ENCODE measurements around the gene ABCA9.

ABCA9 gene

GRCh38 chr17:69056179-69056823 is 4.4 kb downstream of the ABCA9 start:
- no peak overlapping the region for H3K27ac Mint-ChIP-seq
- H3K36me3 Mint-ChIP-seq = peaks cover 8% of the 10 kb centered on the region
- H3K9me3 Mint-ChIP-seq (ENCODE audit: low read depth) = peaks cover 20% of the 10 kb centered on the region
- H3K27me3 Mint-ChIP-seq = no peaks in the 10 kb centered on the region
- no peaks in the 10 kb centered on the region for H3K4me1 Mint-ChIP-seq (ENCODE audit: low read depth)
- H3K4me3 Mint-ChIP-seq = no peak overlapping the region

- no peaks in the 10 kb centered on the region for H3K4me1 Mint-ChIP-seq (ENCODE audit: low read depth)
- no peak overlapping the region for H3K27ac Mint-ChIP-seq
- peaks cover 8% of the 10 kb centered on the region for H3K36me3 Mint-ChIP-seq
- no peaks in the 10 kb centered on the region for H3K27me3 Mint-ChIP-seq
- peaks cover 20% of the 10 kb centered on the region for H3K9me3 Mint-ChIP-seq (ENCODE audit: low read depth)
- no peak overlapping the region for H3K4me3 Mint-ChIP-seq
Measured at GRCh38 chr17:69055334-69055733, 5.4 kb downstream of the ABCA9 start.

- Mint-ChIP-seq H3K27ac (no peak overlapping the region), H3K9me3 (ENCODE audit: low read depth) (peaks cover 12% of the 10 kb centered on the region), H3K27me3 (no peaks in the 10 kb centered on the region), H3K36me3 (peaks cover 3% of the 10 kb centered on the region), H3K4me1 (ENCODE audit: low read depth) (peaks cover 15% of the 10 kb centered on the region), H3K4me3 (no peak overlapping the region)
Measured at GRCh38 chr17:69050999-69051775, 9.5 kb downstream of the ABCA9 start.

GRCh38 chr17:69048634-69049033 is 12.1 kb downstream of the ABCA9 start:
- Mint-ChIP-seq H3K27ac (no peak overlapping the region), H3K4me1 (ENCODE audit: low read depth) (peaks cover 15% of the 10 kb centered on the region), H3K4me3 (no peak overlapping the region), H3K27me3 (no peaks in the 10 kb centered on the region), H3K36me3 (no peaks in the 10 kb centered on the region), H3K9me3 (ENCODE audit: low read depth) (no peaks in the 10 kb centered on the region)

GRCh38 chr17:69047368-69048263 is 13.1 kb downstream of the ABCA9 start:
- H3K4me1 Mint-ChIP-seq (ENCODE audit: low read depth) = peaks cover 15% of the 10 kb centered on the region
- no peaks in the 10 kb centered on the region for H3K9me3 Mint-ChIP-seq (ENCODE audit: low read depth)
- no peak overlapping the region for H3K4me3 Mint-ChIP-seq
- no peak overlapping the region for H3K27ac Mint-ChIP-seq
- no peaks in the 10 kb centered on the region for H3K27me3 Mint-ChIP-seq
- no peaks in the 10 kb centered on the region for H3K36me3 Mint-ChIP-seq

GRCh38 chr17:69046121-69046807 is 14.5 kb downstream of the ABCA9 start:
- H3K4me1 Mint-ChIP-seq (ENCODE audit: low read depth) = peaks cover 15% of the 10 kb centered on the region
- H3K9me3 Mint-ChIP-seq (ENCODE audit: low read depth) = no peaks in the 10 kb centered on the region
- no peaks in the 10 kb centered on the region for H3K27me3 Mint-ChIP-seq
- H3K36me3 Mint-ChIP-seq = no peaks in the 10 kb centered on the region
- H3K27ac Mint-ChIP-seq = no peak overlapping the region
- no peak overlapping the region for H3K4me3 Mint-ChIP-seq

GRCh38 chr17:69045646-69046045 is 15.1 kb downstream of the ABCA9 start:
- no peaks in the 10 kb centered on the region for H3K9me3 Mint-ChIP-seq (ENCODE audit: low read depth)
- H3K27me3 Mint-ChIP-seq = no peaks in the 10 kb centered on the region
- no peaks in the 10 kb centered on the region for H3K36me3 Mint-ChIP-seq
- peaks cover 15% of the 10 kb centered on the region for H3K4me1 Mint-ChIP-seq (ENCODE audit: low read depth)
- H3K27ac Mint-ChIP-seq = no peak overlapping the region
- H3K4me3 Mint-ChIP-seq = no peak overlapping the region

GRCh38 chr17:69044371-69044770 is 16.4 kb downstream of the ABCA9 start:
- Mint-ChIP-seq H3K27me3 (no peaks in the 10 kb centered on the region), H3K27ac (no peak overlapping the region), H3K9me3 (ENCODE audit: low read depth) (no peaks in the 10 kb centered on the region), H3K4me3 (no peak overlapping the region), H3K4me1 (ENCODE audit: low read depth) (peaks cover 15% of the 10 kb centered on the region), H3K36me3 (no peaks in the 10 kb centered on the region)

- Mint-ChIP-seq H3K27ac (no peak overlapping the region), H3K4me3 (no peak overlapping the region), H3K9me3 (ENCODE audit: low read depth) (no peaks in the 10 kb centered on the region), H3K4me1 (ENCODE audit: low read depth) (peaks cover 8% of the 10 kb centered on the region), H3K36me3 (no peaks in the 10 kb centered on the region), H3K27me3 (peaks cover 5% of the 10 kb centered on the region)
Measured at GRCh38 chr17:69043098-69043734, 17.5 kb downstream of the ABCA9 start.

- no peaks in the 10 kb centered on the region for H3K36me3 Mint-ChIP-seq
- no peak overlapping the region for H3K4me3 Mint-ChIP-seq
- H3K9me3 Mint-ChIP-seq (ENCODE audit: low read depth) = no peaks in the 10 kb centered on the region
- no peak overlapping the region for H3K27ac Mint-ChIP-seq
- peaks cover 2% of the 10 kb centered on the region for H3K4me1 Mint-ChIP-seq (ENCODE audit: low read depth)
- H3K27me3 Mint-ChIP-seq = peaks cover 5% of the 10 kb centered on the region
Measured at GRCh38 chr17:69042308-69042707, 18.4 kb downstream of the ABCA9 start.

- no peaks in the 10 kb centered on the region for H3K36me3 Mint-ChIP-seq
- no peaks in the 10 kb centered on the region for H3K4me1 Mint-ChIP-seq (ENCODE audit: low read depth)
- H3K4me3 Mint-ChIP-seq = no peak overlapping the region
- H3K27ac Mint-ChIP-seq = no peak overlapping the region
- peaks cover 6% of the 10 kb centered on the region for H3K27me3 Mint-ChIP-seq
- H3K9me3 Mint-ChIP-seq (ENCODE audit: low read depth) = no peaks in the 10 kb centered on the region
Measured at GRCh38 chr17:69031839-69032238, 28.9 kb downstream of the ABCA9 start.

GRCh38 chr17:69030169-69030568 is 30.6 kb downstream of the ABCA9 start:
- peaks cover 3% of the 10 kb centered on the region for H3K9me3 Mint-ChIP-seq (ENCODE audit: low read depth)
- no peaks in the 10 kb centered on the region for H3K4me1 Mint-ChIP-seq (ENCODE audit: low read depth)
- no peaks in the 10 kb centered on the region for H3K36me3 Mint-ChIP-seq
- H3K4me3 Mint-ChIP-seq = no peak overlapping the region
- peaks cover 6% of the 10 kb centered on the region for H3K27me3 Mint-ChIP-seq
- no peak overlapping the region for H3K27ac Mint-ChIP-seq

- Mint-ChIP-seq H3K36me3 (no peaks in the 10 kb centered on the region), H3K27ac (no peak overlapping the region), H3K4me1 (ENCODE audit: low read depth) (no peaks in the 10 kb centered on the region), H3K4me3 (no peak overlapping the region), H3K9me3 (ENCODE audit: low read depth) (no peaks in the 10 kb centered on the region), H3K27me3 (peaks cover 2% of the 10 kb centered on the region)
Measured at GRCh38 chr17:69018687-69019086, 42.0 kb downstream of the ABCA9 start.

GRCh38 chr17:69018022-69018615 is 42.6 kb downstream of the ABCA9 start:
- H3K4me3 Mint-ChIP-seq = no peak overlapping the region
- H3K27ac Mint-ChIP-seq = no peak overlapping the region

More at GRCh38 chr17:69018022-69018615, 42.6 kb downstream of the ABCA9 start:
- Mint-ChIP-seq H3K36me3 (no peaks in the 10 kb centered on the region), H3K9me3 (ENCODE audit: low read depth) (no peaks in the 10 kb centered on the region), H3K27me3 (peaks cover 2% of the 10 kb centered on the region), H3K4me1 (ENCODE audit: low read depth) (no peaks in the 10 kb centered on the region)

All from activated naive CD8-positive, alpha-beta T cell (primary cell).